AG04450 (cell line): ENCODE measurements around the gene SART3. TPM values are rescaled to one million over a fixed set of nuclear protein-coding genes. Genes with fewer than 3 reads are reported as not detected.

Source experiments
- CTCF ChIA-PET: fragments of 300-600, 350-600 bp; formaldehyde crosslinking; extraction: SDS; loops from one replicate; lab custom pipeline; 2022; ENCODE audit warnings: antibody characterized with exemption, inconsistent platforms; lab: Charles Lee
- POLR2A ChIA-PET: fragments of 350-600 bp; formaldehyde crosslinking; extraction: SDS; loops from one replicate; lab custom pipeline; 2021; ENCODE audit warnings: antibody characterized with exemption, inconsistent platforms; lab: Yijun Ruan, JAX
- DNase-seq: peaks from one replicate; pipeline ENCODE4 v3.0.0-alpha.2; 2011; ENCODE audit warnings: low read depth, low spot score
- H3K27ac ChIP-seq: one replicate; pipeline ENCODE4 v1.5.1; 2012; ENCODE audit warnings: low read depth, low read length, control low read depth
- H3K27me3 ChIP-seq: one replicate; pipeline ENCODE4 v1.6.0; 2012; ENCODE audit warnings: low read length; ENCODE audit not compliant: control insufficient read depth, insufficient read depth
- H3K4me3 ChIP-seq: 2 replicates; pipeline ENCODE4 v1.5.1; 2011; ENCODE audit warnings: mild to moderate bottlenecking, low read depth, low read length, control low read depth
- H3K9me3 ChIP-seq: 2 replicates; pipeline ENCODE4 v1.5.1; 2012; ENCODE audit warnings: low read length; ENCODE audit not compliant: control insufficient read depth, insufficient read depth
- CTCF ChIP-seq: IDR thresholded peaks from 2 replicates; pipeline ENCODE4 v1.5.1; 2011; ENCODE audit warnings: low read depth, low read length, control low read depth, inconsistent platforms
- polyA plus RNA-seq: library from polyadenylated mRNA; depleted of rRNA; stranded (reverse); fragments of >200 nt; gene quantifications from 2 replicates; pipeline ENCODE4 v1.2.3, GENCODE V29; 2011

The SART3 gene
- polyA plus RNA-seq, 1 experiment, result 23.9 TPM

- ChIA-PET POLR2A (no interaction called here), CTCF (no interaction called here)
- Histone ChIP-seq H3K27ac (no peak overlapping the region), H3K4me3 (no peak overlapping the region), H3K27me3 (no peaks in the 10 kb centered on the region), H3K9me3 (no peaks in the 10 kb centered on the region)
- no peak for DNase-seq
- no peak for TF ChIP-seq CTCF
Observed at GRCh38 chr12:108510836-108511235, 50.1 kb downstream of the SART3 start.

- ChIA-PET CTCF (interaction anchor here (1.0 to 1.2 kb wide), 2 partner anchors 14 to 602 kb away, joined by 3 read pairs; no protein-coding TSS in a partner anchor), POLR2A (no interaction called here)
- TF ChIP-seq CTCF, result no peak
- Histone ChIP-seq H3K27ac (no peak overlapping the region), H3K9me3 (no peaks in the 10 kb centered on the region), H3K4me3 (no peak overlapping the region), H3K27me3 (peaks cover 3% of the 10 kb centered on the region)
- no peak for DNase-seq
Observed at GRCh38 chr12:108509806-108510205, 51.2 kb downstream of the SART3 start.

- ChIA-PET POLR2A (no interaction called here), CTCF (no interaction called here)
- Histone ChIP-seq H3K4me3 (no peak overlapping the region), H3K9me3 (no peaks in the 10 kb centered on the region), H3K27ac (no peak overlapping the region), H3K27me3 (peaks cover 3% of the 10 kb centered on the region)
- TF ChIP-seq CTCF, result no peak
- no peak for DNase-seq
Observed at GRCh38 chr12:108507971-108508642, 52.9 kb downstream of the SART3 start.

- DNase-seq, result no peak
Observed at GRCh38 chr12:108505129-108505528, 55.8 kb downstream of the SART3 start.

More at GRCh38 chr12:108505129-108505528, 55.8 kb downstream of the SART3 start:
- Histone ChIP-seq H3K9me3 (no peaks in the 10 kb centered on the region), H3K27me3 (peaks cover 3% of the 10 kb centered on the region), H3K4me3 (no peak overlapping the region), H3K27ac (no peak overlapping the region)
- TF ChIP-seq CTCF, result no peak
- CTCF ChIA-PET, result no interaction called here
- POLR2A ChIA-PET, result no interaction called here
